K562 (cell line): ENCODE measurements around the gene DLGAP1. TPM values are rescaled to one million over a fixed set of nuclear protein-coding genes. Genes with fewer than 3 reads are reported as not detected.

Source experiments
- ATAC-seq: fragments of 200-7000 bp; cut with Tn5 transposase; 3 replicates; pipeline ENCODE4 v1.9.1; 2020; ENCODE audit warnings: moderate library complexity
- BruUV-seq: library from RNA; stranded (reverse); fragments of 400-500 nt; replicated peaks from 2 replicates; lab custom pipeline; 2021; lab: Mats Ljungman, UMichigan
- CTCF ChIA-PET: fragments of 300-600 bp; formaldehyde crosslinking; extraction: SDS; loops from one replicate; lab custom pipeline; 2021; ENCODE audit warnings: low intra/inter-chr PET ratio; lab: Yijun Ruan, JAX
- POLR2A ChIA-PET: fragments of 300-600, 350-650 bp; sonication (Branson Sonifier 250); formaldehyde crosslinking; extraction: SDS; loops from one replicate; lab custom pipeline; 2021; ENCODE audit warnings: antibody characterized with exemption, inconsistent platforms; lab: Yijun Ruan, JAX
- DNase-seq, 4 experiments: peaks; one replicate each; pipeline versions ENCODE4 v3.0.0 to v3.0.0-alpha.2; 2011 to 2018; ENCODE audit warnings: low spot score in 3 of 4, mixed read lengths in 3 of 4; ENCODE audit errors: extremely low read depth in 1 of 4
- FAIRE-seq: peaks from 2 replicates; lab custom pipeline; 2011; peaks lifted over from hg19 to GRCh38; lab: Jason Lieb, UNC
- H2AFZ ChIP-seq: 2 replicates; pipeline ENCODE4 v1.6.0; 2011; ENCODE audit warnings: low read depth, low read length, control low read depth, inconsistent platforms
- H3K27ac ChIP-seq: fragments of 200-600 bp; 3 replicates; pipeline ENCODE4 v1.8.0; 2011; ENCODE audit warnings: low read depth, mild to moderate bottlenecking, control low read depth, inconsistent platforms, low read length, moderate library complexity, mixed read lengths; ENCODE audit errors: extremely low read depth
- H3K27me3 ChIP-seq, 2 experiments: fragments of 300-600 bp in 1 of 2; 2 replicates in 1 of 2; 3 replicates in 1 of 2; pipeline versions ENCODE4 v1.6.0 to v1.8.0; 2011; ENCODE audit warnings: inconsistent platforms in 2 of 2, low read length in 2 of 2, mild to moderate bottlenecking in 1 of 2, mixed read lengths in 1 of 2, moderate library complexity in 1 of 2; ENCODE audit not compliant: control insufficient read depth in 2 of 2, insufficient read depth in 2 of 2
- H3K36me3 ChIP-seq: fragments of 300-600 bp; 3 replicates; pipeline ENCODE4 v1.8.0; 2011; ENCODE audit warnings: mild to moderate bottlenecking, low read length, inconsistent platforms; ENCODE audit not compliant: control insufficient read depth, insufficient read depth
- H3K4me1 ChIP-seq, 2 experiments: fragments of 200-600 bp in 1 of 2; replicated peaks in 1 of 2; 2 replicates in 1 of 2; 3 replicates in 1 of 2; pipeline versions ENCODE4 v1.5.1 to v1.8.0; 2011; ENCODE audit warnings: inconsistent platforms in 2 of 2, low read length in 2 of 2, mild to moderate bottlenecking in 1 of 2, mixed read lengths in 1 of 2, moderate library complexity in 1 of 2; ENCODE audit not compliant: control insufficient read depth in 2 of 2, insufficient read depth in 2 of 2
- H3K4me2 ChIP-seq: 2 replicates; pipeline ENCODE4 v1.6.1; 2011; ENCODE audit warnings: low read length, control low read depth, inconsistent platforms, mixed read lengths; ENCODE audit not compliant: insufficient read depth
- H3K4me3 ChIP-seq: fragments of 200-600 bp; sonication (generic), shearing (Covaris generic); 2 replicates; pipeline ENCODE4 v1.5.1; 2016; ENCODE audit warnings: control low read depth, inconsistent platforms
- H3K79me2 ChIP-seq: fragments of 200-600 bp; 3 replicates; pipeline ENCODE4 v1.8.0; 2011; ENCODE audit warnings: low read length, inconsistent platforms; ENCODE audit not compliant: control insufficient read depth, insufficient read depth
- H3K9ac ChIP-seq, 2 experiments: 2 replicates each; pipeline versions ENCODE4 v1.6.0 to v1.6.1; 2011; ENCODE audit warnings: low read depth in 2 of 2, low read length in 2 of 2, control low read depth in 1 of 2, inconsistent platforms in 1 of 2, mild to moderate bottlenecking in 1 of 2, mixed read lengths in 1 of 2; ENCODE audit not compliant: insufficient read depth in 1 of 2
- H3K9me1 ChIP-seq: one replicate; pipeline ENCODE4 v1.6.0; 2011; ENCODE audit warnings: inconsistent platforms, mild to moderate bottlenecking, low read length, moderate library complexity; ENCODE audit not compliant: control insufficient read depth, insufficient read depth
- H3K9me3 ChIP-seq: replicated peaks from 2 replicates; pipeline ENCODE4 v1.5.1; 2011; ENCODE audit warnings: low read depth, low read length, inconsistent platforms; ENCODE audit not compliant: control insufficient read depth, insufficient read depth
- H4K20me1 ChIP-seq: replicated peaks from 2 replicates; pipeline ENCODE4 v1.6.1; 2011; ENCODE audit warnings: low read length, inconsistent platforms, mixed read lengths; ENCODE audit not compliant: control insufficient read depth, insufficient read depth
- ATF2 ChIP-seq: sonication (generic); formaldehyde crosslinking; IDR thresholded peaks from 2 replicates; pipeline ENCODE4 v1.8.1; 2022; ENCODE audit warnings: missing genetic modification reagents
- BCOR ChIP-seq: fragments of 450-650 bp; IDR thresholded peaks from 2 replicates; pipeline ENCODE4 v1.6.1; 2016
- CREB1 ChIP-seq, 2 experiments: sonication (generic) in 1 of 2; formaldehyde crosslinking in 1 of 2; IDR thresholded peaks; 2 replicates each; pipeline versions ENCODE4 v1.6.1 to v1.8.0; 2012 to 2022; ENCODE audit warnings: inconsistent platforms in 1 of 2, mild to moderate bottlenecking in 1 of 2, missing genetic modification reagents in 1 of 2, moderate library complexity in 1 of 2
- CTCF ChIP-seq, 3 experiments: IDR thresholded peaks in 2 of 3; conservative IDR thresholded peaks in 1 of 3; 2 replicates each; pipeline ENCODE4 v1.5.1; 2011 to 2012; ENCODE audit warnings: low read length in 3 of 3, mild to moderate bottlenecking in 3 of 3, control low read depth in 2 of 3, improper control_type of control experiment in 1 of 3, inconsistent platforms in 1 of 3, low read depth in 1 of 3, mixed read lengths in 1 of 3, moderate library complexity in 1 of 3; ENCODE audit not compliant: insufficient read depth in 2 of 3
- HNRNPUL1 ChIP-seq: fragments of 200-400 bp; formaldehyde crosslinking; IDR thresholded peaks from 2 replicates; pipeline ENCODE4 v1.6.1; 2017; ENCODE audit warnings: low read length
- PRPF4 ChIP-seq: fragments of 200-400 bp; formaldehyde crosslinking; IDR thresholded peaks from one replicate; pipeline ENCODE4 v1.6.1; 2017; ENCODE audit warnings: low read length, low read depth, mild to moderate bottlenecking; ENCODE audit not compliant: insufficient read depth, poor library complexity, severe bottlenecking
- SRF ChIP-seq, 2 experiments: fragments of 250-450, 450-650 bp in 1 of 2; sonication (Bioruptor Pico) in 1 of 2; sonication (generic) in 1 of 2; formaldehyde crosslinking; IDR thresholded peaks; 2 replicates each; pipeline versions ENCODE4 v1.5.0 to v1.5.1; 2020 to 2022; ENCODE audit warnings: mild to moderate bottlenecking in 1 of 2, missing genetic modification reagents in 1 of 2
- XRCC5 ChIP-seq: fragments of 200-400 bp; formaldehyde crosslinking; IDR thresholded peaks from 2 replicates; pipeline ENCODE4 v1.6.1; 2017; ENCODE audit warnings: low read depth, mild to moderate bottlenecking, low read length
- ZNF717 ChIP-seq: fragments of 250-450 bp; sonication (Bioruptor Pico); IDR thresholded peaks from 2 replicates; pipeline ENCODE4 v1.5.0; 2021
- WGBS: fragments of 100-300 bp; shearing (Covaris generic); methylation state at CpG from one replicate; pipeline ENCODE4 v1.1.6; 2016; ENCODE audit warnings: low coverage, mixed read lengths; ENCODE audit not compliant: insufficient coverage; ENCODE audit errors: missing lambda C conversion rate; 5-methylcytosine and 5-hydroxymethylcytosine counted together
- in situ Hi-C: fragments of 300-500 bp; cut with MboI; formaldehyde crosslinking; loops from 4 replicates; pipeline ENCODE4 v1.15.0; 2018; ENCODE audit warnings: inconsistent platforms, mixed read lengths
- intact Hi-C: fragments of 100-400 bp; cut with micrococcal nuclease; formaldehyde crosslinking; loops from 2 replicates; pipeline ENCODE4 v1.14.2; 2022
- polyA plus RNA-seq, 8 experiments: library from polyadenylated mRNA; depleted of rRNA in 4 of 8; stranded (reverse) in 5 of 8; unstranded in 3 of 8; fragments of >200 nt; fragmentation: Nextera tagmentation in 2 of 8; fragmentation: Illumina TruSeq in 1 of 8; extraction: Ambion mirVana in 2 of 8; extraction: Trizol in 1 of 8; gene quantifications; 2 replicates each; pipeline versions ENCODE4 v1.2.1 to v1.2.3, GENCODE V29; 2011 to 2014; ENCODE audit warnings: inconsistent platforms in 1 of 8, missing spikeins in 1 of 8
- total RNA-seq, 7 experiments: library from RNA; depleted of rRNA in 6 of 7; stranded (reverse); fragments of >200 nt in 6 of 7; fragmentation: Illumina TruSeq in 2 of 7; extraction: Trizol in 2 of 7; gene quantifications; 2 replicates each; pipeline versions ENCODE4 v1.2.1 to v1.2.3, GENCODE V29; 2011 to 2021; ENCODE audit warnings: low replicate concordance in 1 of 7

DLGAP1 gene
- total and polyA plus RNA-seq, 9 of the 15 experiments (the other 6 are each of a cell fraction or from before 2014, with no cell fraction given) = 0.04 to 0.22 (median 0.08) TPM

GRCh38 chr18:4069183-4069582, 385.9 kb downstream of the DLGAP1 start (continued):
- TF ChIP-seq HNRNPUL1 = no peak
- no peak for TF ChIP-seq SRF (CRISPR knock-in tag; IDR thresholded peaks at IDR 0.05)
- no peak for TF ChIP-seq XRCC5
- no peak for TF ChIP-seq BCOR
- no peak for TF ChIP-seq ZNF717 (CRISPR knock-in tag)
- TF ChIP-seq ATF2 = no peak
- no peak for TF ChIP-seq PRPF4
- TF ChIP-seq CREB1 (IDR thresholded peaks at IDR 0.05) = no peak
- no peak for TF ChIP-seq CREB1 (CRISPR knock-in tag; IDR thresholded peaks at IDR 0.05)

GRCh38 chr18:4068552-4069158, 386.5 kb downstream of the DLGAP1 start:
- Histone ChIP-seq H3K27me3 (no peaks in the 10 kb centered on the region), H3K79me2 (no peaks in the 10 kb centered on the region), H3K9ac (no peak overlapping the region), H3K27ac (no peak overlapping the region), H3K4me1 (no peaks in the 10 kb centered on the region), H3K36me3 (no peaks in the 10 kb centered on the region), H3K4me2 (no peak overlapping the region), H3K4me3 (no peak overlapping the region), H4K20me1 (no peaks in the 10 kb centered on the region), H3K9me1 (no peaks in the 10 kb centered on the region), H2AFZ (no peak overlapping the region), H3K9me3 (no peaks in the 10 kb centered on the region)
- in situ Hi-C loops (no loop called here), intact Hi-C loops (no loop called here)
- BruUV-seq = no TSS peak
- ChIA-PET CTCF (interaction anchor here (0.6 to 0.8 kb wide), 2 partner anchors 349 to 822 kb away, joined by 3 to 6 read pairs; no protein-coding TSS in a partner anchor), POLR2A (no interaction called here)
- WGBS = 1% methylated on average over 5 of the region's 5 CpGs
- ATAC-seq = peak; percentile 81
- FAIRE-seq = peak; percentile 94
- peak; percentile 58 to 69 (median 66) for DNase-seq
- TF ChIP-seq CTCF (IDR thresholded peaks at IDR 0.05 in 2 of 3, conservative IDR thresholded peaks at IDR 0.05 in 1 of 3; ENCODE audit: insufficient read depth in 2 of 3, low read depth in 1 of 3, low read length in 3 of 3) = peak; percentile 40 to 69 (median 64); a peak in 5 of 6 replicates
